Lung (tissue), 12 donors: ENCODE measurements around the gene SHOC2. TPM values are rescaled to one million over a fixed set of nuclear protein-coding genes. Genes with fewer than 3 reads are reported as not detected.

Experiments used
- ATAC-seq: fragments of 200-7000 bp; cut with Tn5 transposase; one replicate; pipeline ENCODE4 v1.9.1; 2020; ENCODE audit warnings: moderate number of reproducible peaks; ENCODE audit not compliant: insufficient read depth, low FRiP score
- DNase-seq, 3 donors: peaks; one replicate each; pipeline ENCODE4 v3.0.0-alpha.2; 2013 to 2017
- H3K27ac ChIP-seq, 2 donors: one replicate each; pipeline ENCODE4 v1.5.1; 2013; ENCODE audit warnings: mild to moderate bottlenecking in 2 of 2, moderate library complexity in 2 of 2, control low read depth in 1 of 2, inconsistent platforms in 1 of 2, low read depth in 1 of 2, low read length in 1 of 2
- H3K27me3 ChIP-seq, 3 donors: one replicate each; pipeline ENCODE4 v1.5.1; 2013; ENCODE audit warnings: low read length in 2 of 3; ENCODE audit not compliant: control insufficient read depth in 3 of 3, insufficient read depth in 3 of 3
- H3K36me3 ChIP-seq, 4 donors: one replicate each; pipeline ENCODE4 v1.5.1; 2013; ENCODE audit warnings: low read length in 4 of 4, mild to moderate bottlenecking in 1 of 4, moderate library complexity in 1 of 4; ENCODE audit not compliant: control insufficient read depth in 4 of 4, insufficient read depth in 4 of 4
- H3K4me1 ChIP-seq, 5 donors: one replicate each; pipeline ENCODE4 v1.5.1; 2013; ENCODE audit warnings: low read length in 5 of 5, mild to moderate bottlenecking in 2 of 5, moderate library complexity in 1 of 5; ENCODE audit not compliant: control insufficient read depth in 5 of 5, insufficient read depth in 5 of 5
- H3K4me3 ChIP-seq: one replicate; pipeline ENCODE4 v1.5.1; 2013; ENCODE audit warnings: mild to moderate bottlenecking, control low read depth, moderate library complexity
- H3K9ac ChIP-seq, 2 donors: one replicate each; pipeline ENCODE4 v1.5.1; 2013; ENCODE audit warnings: low read length in 2 of 2, control low read depth in 1 of 2; ENCODE audit not compliant: insufficient read depth in 1 of 2
- H3K9me3 ChIP-seq, 4 donors: one replicate each; pipeline ENCODE4 v1.5.1; 2013; ENCODE audit warnings: low read length in 3 of 4, mild to moderate bottlenecking in 1 of 4, moderate library complexity in 1 of 4; ENCODE audit not compliant: control insufficient read depth in 4 of 4, insufficient read depth in 3 of 4
- WGBS, 2 donors: extraction: QIAGEN DNeasy Blood & Tissue Kit; methylation state at CpG; one replicate each; pipeline ENCODE4 v1.1.7; 2013; 5-methylcytosine and 5-hydroxymethylcytosine counted together
- polyA plus RNA-seq, 2 donors: library from polyadenylated mRNA; stranded (reverse); fragments of 200-250 nt; gene quantifications; one replicate each; pipeline ENCODE4 v1.2.1, GENCODE V29; 2013
- total RNA-seq, 2 donors: library from RNA; depleted of rRNA in 1 of 2; stranded (reverse); fragments of >200 nt in 1 of 2; gene quantifications; one replicate each; pipeline ENCODE4 v1.2.1, GENCODE V29; 2014 to 2021
- TF ChIP-seq, protein P1 (sequence below): IDR thresholded peaks from 2 replicates; pipeline ENCODE4 v1.5.1; 2012; ENCODE audit warnings: mild to moderate bottlenecking; ENCODE audit errors: control extremely low read depth, extremely low read depth
- donor health status: control.
- donor health status: control.
- donor health status: Bipolar disorder and iron deficiency.
- donor health status: healthy.
- donor health status: DM: yes; HTN: yes; CAD: no.

The SHOC2 gene
- total and polyA plus RNA-seq, 4 donors = 17.3 to 74.9 (median 35.3) TPM

- Histone ChIP-seq H3K4me3 (no peak overlapping the region), H3K9me3 (no peaks in the 10 kb centered on the region), H3K9ac (no peak overlapping the region), H3K36me3 (peaks cover 2 to 16% (median 7%) of the 10 kb centered on the region in 4 donors), H3K27me3 (no peaks in the 10 kb centered on the region), H3K27ac (no peak overlapping the region), H3K4me1 (peaks cover 0 to 8% (median 0%) of the 10 kb centered on the region in 5 donors)
- ATAC-seq = no peak
- WGBS, 2 donors = 87 to 91% methylated on average over 3 of the region's 3 CpGs
- no peak for DNase-seq
- TF ChIP-seq, protein P1, sequence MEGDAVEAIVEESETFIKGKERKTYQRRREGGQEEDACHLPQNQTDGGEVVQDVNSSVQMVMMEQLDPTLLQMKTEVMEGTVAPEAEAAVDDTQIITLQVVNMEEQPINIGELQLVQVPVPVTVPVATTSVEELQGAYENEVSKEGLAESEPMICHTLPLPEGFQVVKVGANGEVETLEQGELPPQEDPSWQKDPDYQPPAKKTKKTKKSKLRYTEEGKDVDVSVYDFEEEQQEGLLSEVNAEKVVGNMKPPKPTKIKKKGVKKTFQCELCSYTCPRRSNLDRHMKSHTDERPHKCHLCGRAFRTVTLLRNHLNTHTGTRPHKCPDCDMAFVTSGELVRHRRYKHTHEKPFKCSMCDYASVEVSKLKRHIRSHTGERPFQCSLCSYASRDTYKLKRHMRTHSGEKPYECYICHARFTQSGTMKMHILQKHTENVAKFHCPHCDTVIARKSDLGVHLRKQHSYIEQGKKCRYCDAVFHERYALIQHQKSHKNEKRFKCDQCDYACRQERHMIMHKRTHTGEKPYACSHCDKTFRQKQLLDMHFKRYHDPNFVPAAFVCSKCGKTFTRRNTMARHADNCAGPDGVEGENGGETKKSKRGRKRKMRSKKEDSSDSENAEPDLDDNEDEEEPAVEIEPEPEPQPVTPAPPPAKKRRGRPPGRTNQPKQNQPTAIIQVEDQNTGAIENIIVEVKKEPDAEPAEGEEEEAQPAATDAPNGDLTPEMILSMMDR = no peak
Observed at GRCh38 chr10:110903280-110904278, 15.8 kb upstream of the SHOC2 start.

GRCh38 chr10:110910138-110910537 is 9.3 kb upstream of the SHOC2 start:
- Histone ChIP-seq H3K9me3 (no peaks in the 10 kb centered on the region), H3K4me3 (no peak overlapping the region), H3K4me1 (peaks cover 0 to 6% (median 0%) of the 10 kb centered on the region in 5 donors), H3K27ac (no peak overlapping the region), H3K36me3 (peaks cover 0 to 7% (median 0%) of the 10 kb centered on the region in 4 donors), H3K9ac (no peak overlapping the region), H3K27me3 (no peaks in the 10 kb centered on the region)
- 81 to 93% methylated on average over 4 of the region's 4 CpGs for WGBS, 2 donors
- ATAC-seq (no peak), DNase-seq (peak in 1 of 3 donors; percentile 35)
- TF ChIP-seq, protein P1 = no peak

DNA sequence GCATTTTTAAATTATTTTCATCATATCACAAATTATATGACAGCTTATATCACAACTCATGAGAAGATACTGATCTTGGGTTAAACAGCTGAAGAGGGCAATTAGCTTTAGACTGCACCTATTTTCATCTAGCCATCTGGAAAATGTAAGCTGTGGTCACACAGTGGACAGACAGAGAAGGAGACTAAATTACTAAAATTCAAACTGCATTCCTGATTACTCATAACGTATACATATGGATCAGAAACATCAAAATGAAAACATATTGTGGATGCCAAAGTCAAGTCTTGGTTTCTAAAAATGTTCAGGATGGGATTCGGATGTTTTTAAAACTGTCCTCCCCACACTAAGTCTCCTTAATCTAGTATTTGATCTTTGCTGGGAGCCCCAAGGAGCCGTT is 7.0 kb upstream of the SHOC2 start:
- TF ChIP-seq, protein P1 = no peak

More for the DNA sequence above, 7.0 kb upstream of the SHOC2 start:
- peaks cover 0 to 11% (median under 1%) of the 10 kb centered on the region in 5 donors for H3K4me1 ChIP-seq
- H3K27me3 ChIP-seq = no peaks in the 10 kb centered on the region
- ATAC-seq (no peak), DNase-seq (no peak)
- H3K9ac ChIP-seq = no peak overlapping the region
- no peak overlapping the region for H3K27ac ChIP-seq
- WGBS, 2 donors = 86 to 87% methylated on average over 3 of the region's 3 CpGs
- peaks cover 0 to 7% (median 0%) of the 10 kb centered on the region in 4 donors for H3K36me3 ChIP-seq
- H3K9me3 ChIP-seq = no peaks in the 10 kb centered on the region
- no peak overlapping the region for H3K4me3 ChIP-seq
